OCI-LY7 (cell line): ENCODE measurements around the gene C2orf81. TPM values are rescaled to one million over a fixed set of nuclear protein-coding genes. Genes with fewer than 3 reads are reported as not detected.

Experiments used
- BruUV-seq: library from RNA; stranded (reverse); fragments of 400-500 nt; replicated peaks from 2 replicates; lab custom pipeline; 2021; lab: Mats Ljungman, UMichigan
- CTCF ChIA-PET: fragments of 300-600 bp; sonication (Branson Sonifier 250); formaldehyde crosslinking; loops from one replicate; lab custom pipeline; 2022; ENCODE audit warnings: antibody characterized with exemption; ENCODE audit not compliant: unreplicated experiment; lab: Charles Lee
- POLR2A ChIA-PET: fragments of 300-600 bp; sonication (Branson Sonifier 250); formaldehyde crosslinking; loops from one replicate; lab custom pipeline; 2022; ENCODE audit warnings: antibody characterized with exemption; lab: Charles Lee
- DNase-seq: peaks from one replicate; pipeline ENCODE4 v3.0.0-alpha.2; 2015; ENCODE audit warnings: low spot score
- H2AFZ ChIP-seq: fragments of 200-600 bp; sonication (generic), shearing (Covaris generic); 2 replicates; pipeline ENCODE4 v1.6.1; 2014; ENCODE audit warnings: mild to moderate bottlenecking, antibody characterized with exemption, low read length, moderate library complexity
- H3K27ac ChIP-seq: fragments of 200-600 bp; sonication (generic); 2 replicates; pipeline ENCODE4 v1.5.1; 2014; ENCODE audit warnings: mixed run types, low read depth, mild to moderate bottlenecking, moderate library complexity, low read length, inconsistent platforms; ENCODE audit not compliant: poor library complexity, severe bottlenecking
- H3K36me3 ChIP-seq: fragments of 200-600 bp; sonication (generic); 2 replicates; pipeline ENCODE4 v1.6.1; 2014; ENCODE audit warnings: mild to moderate bottlenecking, antibody characterized with exemption, low read length, moderate library complexity, mixed read lengths; ENCODE audit not compliant: insufficient read depth
- H3K4me1 ChIP-seq: fragments of 200-600 bp; sonication (generic); 2 replicates; pipeline ENCODE4 v1.5.1; 2014; ENCODE audit warnings: mild to moderate bottlenecking, low read length; ENCODE audit not compliant: insufficient read depth, poor library complexity, severe bottlenecking
- H3K4me2 ChIP-seq: fragments of 200-600 bp; sonication (generic); 2 replicates; pipeline ENCODE4 v1.6.1; 2014; ENCODE audit warnings: mild to moderate bottlenecking, low read length
- H3K4me3 ChIP-seq: fragments of 200-600 bp; sonication (generic); 2 replicates; pipeline ENCODE4 v1.5.1; 2014; ENCODE audit warnings: mild to moderate bottlenecking, low read depth, low read length; ENCODE audit not compliant: poor library complexity, severe bottlenecking
- H3K79me2 ChIP-seq: fragments of 200-600 bp; sonication (generic); 2 replicates; pipeline ENCODE4 v1.6.1; 2016; ENCODE audit warnings: low read depth, mild to moderate bottlenecking, low read length, moderate library complexity, mixed read lengths; ENCODE audit not compliant: insufficient read depth
- H3K9me2 ChIP-seq: fragments of 200-600 bp; sonication (generic); 2 replicates; pipeline ENCODE4 v1.6.1; 2016; ENCODE audit warnings: mild to moderate bottlenecking, low read length, mixed read lengths; ENCODE audit not compliant: insufficient read depth
- H3K9me3 ChIP-seq: fragments of 200-600 bp; sonication (generic); 2 replicates; pipeline ENCODE4 v1.6.1; 2014; ENCODE audit warnings: mild to moderate bottlenecking, mixed run types, low read length, mixed read lengths
- H4K20me1 ChIP-seq: fragments of 200-600 bp; sonication (generic); 2 replicates; pipeline ENCODE4 v1.6.1; 2014; ENCODE audit warnings: mild to moderate bottlenecking, antibody characterized with exemption, low read length, moderate library complexity, mixed read lengths; ENCODE audit not compliant: insufficient read depth
- CTCF ChIP-seq: fragments of 200-600 bp; sonication (generic); conservative IDR thresholded peaks from 2 replicates; pipeline ENCODE4 v1.5.1; 2014; ENCODE audit warnings: mild to moderate bottlenecking, antibody characterized with exemption, low read length, moderate library complexity, mixed read lengths
- EZH2phosphoT487 ChIP-seq: fragments of 200-600 bp; sonication (generic); IDR thresholded peaks from 2 replicates; pipeline ENCODE4 v1.6.1; 2018; ENCODE audit warnings: low read depth, borderline replicate concordance, mild to moderate bottlenecking, mixed run types, antibody characterized with exemption, low read length, moderate library complexity, mixed read lengths
- intact Hi-C: fragments of 100-400 bp; cut with micrococcal nuclease; formaldehyde crosslinking; loops from one replicate; pipeline ENCODE4 v1.10.0; 2022; ENCODE audit not compliant: unreplicated experiment
- total RNA-seq, 2 experiments: library from RNA; depleted of rRNA in 1 of 2; stranded (reverse); fragments of >200 nt in 1 of 2; shearing (Covaris generic) in 1 of 2; gene quantifications; 2 replicates each; pipeline ENCODE4 v1.2.3, GENCODE V29; 2014 to 2022

Gene C2orf81
- total RNA-seq, 2 experiments from 2014 or later, result 3.2 to 22.5 TPM

- Histone ChIP-seq H3K9me3 (no peaks in the 10 kb centered on the region), H3K4me2 (no peak overlapping the region), H3K4me3 (no peak overlapping the region), H2AFZ (no peak overlapping the region), H3K79me2 (peaks cover 4% of the 10 kb centered on the region; the same call in 1 of the 2 replicates), H3K9me2 (no peaks in the 10 kb centered on the region), H4K20me1 (no peaks in the 10 kb centered on the region), H3K36me3 (peaks cover 7% of the 10 kb centered on the region; the same call in 1 of the 2 replicates), H3K4me1 (peaks cover 10% of the 10 kb centered on the region), H3K27ac (no peak overlapping the region)
- ChIA-PET POLR2A (interaction anchor here (0.5 kb wide), 1 partner anchor 27 kb away, joined by 5 read pairs; no protein-coding TSS in a partner anchor), CTCF (no interaction called here)
- DNase-seq, result no peak
- intact Hi-C loops, result no loop called here
- no TSS peak for BruUV-seq
- TF ChIP-seq EZH2phosphoT487 (no peak), CTCF (no peak)
Measured at GRCh38 chr2:74424995-74425406, 3.6 kb upstream of the C2orf81 start.

- intact Hi-C loops, result no loop called here
- Histone ChIP-seq H2AFZ (no peak overlapping the region), H3K9me2 (no peaks in the 10 kb centered on the region), H4K20me1 (no peaks in the 10 kb centered on the region), H3K9me3 (no peaks in the 10 kb centered on the region), H3K4me3 (no peak overlapping the region), H3K79me2 (peaks cover 4% of the 10 kb centered on the region; the same call in 1 of the 2 replicates), H3K27ac (no peak overlapping the region), H3K4me1 (peaks cover 16% of the 10 kb centered on the region), H3K4me2 (no peak overlapping the region), H3K36me3 (peaks cover 7% of the 10 kb centered on the region; the same call in 1 of the 2 replicates)
- CTCF ChIA-PET, result no interaction called here
- BruUV-seq, result no TSS peak
- TF ChIP-seq CTCF (no peak), EZH2phosphoT487 (no peak)
- no peak for DNase-seq
- POLR2A ChIA-PET, result interaction anchor here (1.1 kb wide), 1 partner anchor 9 kb away, joined by 6 read pairs; no protein-coding TSS in a partner anchor
Measured at GRCh38 chr2:74424139-74424992, 2.9 kb upstream of the C2orf81 start.
